PC-9 (cell line): ENCODE data around the gene SFT2D1. TPM values are rescaled to one million over a fixed set of nuclear protein-coding genes. Genes with fewer than 3 reads are reported as not detected.

Experiments used
- BruUV-seq: library from RNA; stranded (reverse); fragments of 400-500 nt; replicated peaks from 2 replicates; lab custom pipeline; 2021; lab: Mats Ljungman, UMichigan
- CTCF ChIA-PET: fragments of 300-600 bp; sonication (Branson Sonifier 250); formaldehyde crosslinking; loops from one replicate; lab custom pipeline; 2022; ENCODE audit warnings: antibody characterized with exemption; lab: Charles Lee
- POLR2A ChIA-PET: fragments of 300-600 bp; sonication (Branson Sonifier 250); formaldehyde crosslinking; loops from one replicate; lab custom pipeline; 2022; ENCODE audit warnings: antibody characterized with exemption; ENCODE audit not compliant: unreplicated experiment; lab: Charles Lee
- DNase-seq, 2 experiments: peaks; one replicate each; pipeline versions ENCODE4 v3.0.0 to v3.0.0-alpha.2; 2015 to 2022; ENCODE audit warnings: mixed read lengths in 1 of 2
- H2AFZ ChIP-seq: fragments of 200-600 bp; sonication (generic); 2 replicates; pipeline ENCODE4 v1.8.1; 2017; ENCODE audit warnings: antibody characterized with exemption
- H3F3A ChIP-seq: fragments of 200-600 bp; sonication (generic); 2 replicates; pipeline ENCODE4 v1.8.1; 2017; ENCODE audit warnings: antibody characterized with exemption, mild to moderate bottlenecking, low read depth; ENCODE audit not compliant: insufficient read depth
- H3K27ac ChIP-seq: fragments of 200-600 bp; sonication (generic); 2 replicates; pipeline ENCODE4 v1.6.1; 2016; ENCODE audit warnings: mixed run types
- H3K27me3 ChIP-seq: fragments of 200-600 bp; sonication (generic); 2 replicates; pipeline ENCODE4 v1.6.1; 2016; ENCODE audit warnings: low read depth, mixed run types; ENCODE audit not compliant: insufficient read depth
- H3K36me3 ChIP-seq: fragments of 200-600 bp; sonication (generic); 2 replicates; pipeline ENCODE4 v1.6.1; 2016; ENCODE audit warnings: low read depth, mixed run types
- H3K4me1 ChIP-seq: fragments of 200-600 bp; sonication (generic); replicated peaks from 2 replicates; pipeline ENCODE4 v1.6.1; 2016; ENCODE audit warnings: mixed run types; ENCODE audit not compliant: insufficient read depth
- H3K4me2 ChIP-seq: fragments of 200-600 bp; sonication (generic); 2 replicates; pipeline ENCODE4 v1.6.1; 2017; ENCODE audit warnings: mixed run types
- H3K4me3 ChIP-seq: fragments of 200-600 bp; sonication (generic); 2 replicates; pipeline ENCODE4 v1.6.1; 2016; ENCODE audit warnings: mixed run types
- H3K79me2 ChIP-seq: fragments of 200-600 bp; sonication (generic); 2 replicates; pipeline ENCODE4 v1.6.1; 2017; ENCODE audit warnings: low read depth, mixed run types
- H3K9me2 ChIP-seq: fragments of 200-600 bp; sonication (generic); 2 replicates; pipeline ENCODE4 v1.8.1; 2017; ENCODE audit warnings: mild to moderate bottlenecking; ENCODE audit not compliant: insufficient read depth
- H3K9me3 ChIP-seq: fragments of 200-600 bp; sonication (generic); 2 replicates; pipeline ENCODE4 v1.8.1; 2016; ENCODE audit warnings: low read depth; ENCODE audit not compliant: insufficient read depth
- H4K20me1 ChIP-seq: fragments of 200-600 bp; sonication (generic); 2 replicates; pipeline ENCODE4 v1.8.1; 2017; ENCODE audit not compliant: insufficient read depth
- CTCF ChIP-seq: fragments of 200-600 bp; sonication (generic); conservative IDR thresholded peaks from 2 replicates; pipeline ENCODE4 v1.6.1; 2017; ENCODE audit warnings: mixed run types, antibody characterized with exemption, mild to moderate bottlenecking, moderate library complexity
- EZH2 ChIP-seq: fragments of 200-600 bp; sonication (generic); IDR thresholded peaks from 2 replicates; pipeline ENCODE4 v1.8.0; 2017; ENCODE audit warnings: antibody characterized with exemption, low read depth
- intact Hi-C: fragments of 100-400 bp; cut with micrococcal nuclease; formaldehyde crosslinking; loops from one replicate; pipeline ENCODE4 v1.10.0; 2022; ENCODE audit not compliant: unreplicated experiment
- total RNA-seq: library from RNA; stranded (reverse); gene quantifications from 2 replicates; pipeline ENCODE4 v1.2.3, GENCODE V29; 2021

The SFT2D1 gene
- total RNA-seq, 1 experiment from 2014 or later = 39.9 TPM

- H3F3A ChIP-seq = no peaks in the 10 kb centered on the region
- no peaks in the 10 kb centered on the region; the same call in 1 of the 2 replicates for H3K36me3 ChIP-seq
These were observed 774 bp upstream of the SFT2D1 start for GRCh38 chr6:166343150-166343487.

GRCh38 chr6:166341977-166342348 lies 382 bp downstream of the SFT2D1 start:
- H3K9me3 ChIP-seq = no peaks in the 10 kb centered on the region
- peak overlapping the region; percentile 66 for H3K27ac ChIP-seq
- H3K9me2 ChIP-seq = no peaks in the 10 kb centered on the region
- BruUV-seq = TSS peak; percentile 61
- H3K4me1 ChIP-seq = peaks cover 14% of the 10 kb centered on the region
- peak overlapping the region; percentile 83 for H3K4me2 ChIP-seq
- no peaks in the 10 kb centered on the region for H3K27me3 ChIP-seq
- no peak for TF ChIP-seq EZH2
- no peak for TF ChIP-seq CTCF
- POLR2A ChIA-PET = no interaction called here
- H2AFZ ChIP-seq = peak overlapping the region; percentile 99
- CTCF ChIA-PET = interaction anchor here (0.8 kb wide), 1 partner anchor 52 kb away, joined by 3 read pairs; no protein-coding TSS in a partner anchor
- no peaks in the 10 kb centered on the region for H3F3A ChIP-seq
- peak overlapping the region; percentile 89 for H3K4me3 ChIP-seq
- H4K20me1 ChIP-seq = peaks cover 23% of the 10 kb centered on the region
- peaks cover 58% of the 10 kb centered on the region for H3K79me2 ChIP-seq
- no peaks in the 10 kb centered on the region; the same call in 1 of the 2 replicates for H3K36me3 ChIP-seq
- intact Hi-C loops = loop anchor here (2.0 kb wide), 1 partner anchor 41 kb away; the partner anchor contains the start of gene MPC1
- DNase-seq = no peak

More at GRCh38 chr6:166343150-166343487, 774 bp upstream of the SFT2D1 start:
- no peak for TF ChIP-seq CTCF
- no peak for TF ChIP-seq EZH2
- Histone ChIP-seq H3K9me3 (no peaks in the 10 kb centered on the region), H3K4me2 (peak overlapping the region; percentile 83), H3K9me2 (no peaks in the 10 kb centered on the region), H3K27ac (peak overlapping the region; percentile 66), H3K4me3 (peak overlapping the region; percentile 89), H3K4me1 (peaks cover 14% of the 10 kb centered on the region), H3K27me3 (no peaks in the 10 kb centered on the region), H3K79me2 (peaks cover 49% of the 10 kb centered on the region), H2AFZ (peak overlapping the region; percentile 99), H4K20me1 (peaks cover 19% of the 10 kb centered on the region)
- intact Hi-C loops = loop anchor here (2.0 kb wide), 1 partner anchor 40 kb away; the partner anchor contains the start of gene MPC1
- no TSS peak for BruUV-seq
- ChIA-PET POLR2A (interaction anchor here (0.7 to 0.9 kb wide), 2 partner anchors 148 to 1501 kb away, joined by 4 read pairs; no protein-coding TSS in a partner anchor), CTCF (no interaction called here)
- DNase-seq = no peak

- ChIA-PET POLR2A (no interaction called here), CTCF (no interaction called here)
- H3K4me1 ChIP-seq = peaks cover 14% of the 10 kb centered on the region
- no TSS peak for BruUV-seq
- no peaks in the 10 kb centered on the region for H3F3A ChIP-seq
- H3K9me3 ChIP-seq = no peaks in the 10 kb centered on the region
- H3K4me2 ChIP-seq = peak overlapping the region; percentile 83
- DNase-seq = no peak
- peaks cover 23% of the 10 kb centered on the region for H4K20me1 ChIP-seq
- H3K4me3 ChIP-seq = peak overlapping the region; percentile 89
- no peaks in the 10 kb centered on the region; the same call in 1 of the 2 replicates for H3K36me3 ChIP-seq
- no peak overlapping the region; the same call in 1 of the 2 replicates for H2AFZ ChIP-seq
- intact Hi-C loops = no loop called here
- peaks cover 58% of the 10 kb centered on the region for H3K79me2 ChIP-seq
- no peak overlapping the region for H3K27ac ChIP-seq
- no peaks in the 10 kb centered on the region for H3K27me3 ChIP-seq
- no peaks in the 10 kb centered on the region for H3K9me2 ChIP-seq
- TF ChIP-seq CTCF (no peak), EZH2 (no peak)
These were observed 881 bp downstream of the SFT2D1 start for GRCh38 chr6:166341464-166341863.
